ENCODE data around the gene DRAM1.

The DRAM1 gene

GRCh38 chr12:101935890-101936746 lies 58.7 kb downstream of the DRAM1 start:
- H3K4me3 ChIP-seq (ENCODE audit: low read length), result no peak overlapping the region
- no peak overlapping the region for H3K9ac ChIP-seq (ENCODE audit: low read length)
- H3K4me1 ChIP-seq (ENCODE audit: control insufficient read depth, low read depth, low read length), result peaks cover 7% of the 10 kb centered on the region
- H3K27ac ChIP-seq (ENCODE audit: low read length), result no peak overlapping the region
- H3K9me3 ChIP-seq (ENCODE audit: control insufficient read depth, low read depth, low read length), result no peaks in the 10 kb centered on the region
- no peaks in the 10 kb centered on the region for H3K36me3 ChIP-seq (ENCODE audit: control insufficient read depth, low read depth, low read length)
- no peaks in the 10 kb centered on the region for H3K27me3 ChIP-seq (ENCODE audit: control insufficient read depth, insufficient read depth, low read length)

GRCh38 chr12:101939306-101939705 lies 61.9 kb downstream of the DRAM1 start:
- Histone ChIP-seq H3K27me3 (ENCODE audit: control insufficient read depth, insufficient read depth, low read length) (no peaks in the 10 kb centered on the region), H3K36me3 (ENCODE audit: control insufficient read depth, low read depth, low read length) (no peaks in the 10 kb centered on the region), H3K9ac (ENCODE audit: low read length) (no peak overlapping the region), H3K4me1 (ENCODE audit: control insufficient read depth, low read depth, low read length) (peaks cover 7% of the 10 kb centered on the region), H3K9me3 (ENCODE audit: control insufficient read depth, low read depth, low read length) (no peaks in the 10 kb centered on the region), H3K27ac (ENCODE audit: low read length) (no peak overlapping the region), H3K4me3 (ENCODE audit: low read length) (no peak overlapping the region)

GRCh38 chr12:101939856-101940265 lies 62.5 kb downstream of the DRAM1 start:
- no peaks in the 10 kb centered on the region for H3K27me3 ChIP-seq (ENCODE audit: control insufficient read depth, insufficient read depth, low read length)
- H3K4me3 ChIP-seq (ENCODE audit: low read length), result no peak overlapping the region
- H3K9ac ChIP-seq (ENCODE audit: low read length), result no peak overlapping the region
- H3K4me1 ChIP-seq (ENCODE audit: control insufficient read depth, low read depth, low read length), result peaks cover 7% of the 10 kb centered on the region
- no peaks in the 10 kb centered on the region for H3K9me3 ChIP-seq (ENCODE audit: control insufficient read depth, low read depth, low read length)
- no peak overlapping the region for H3K27ac ChIP-seq (ENCODE audit: low read length)
- no peaks in the 10 kb centered on the region for H3K36me3 ChIP-seq (ENCODE audit: control insufficient read depth, low read depth, low read length)

- no peaks in the 10 kb centered on the region for H3K36me3 ChIP-seq (ENCODE audit: control insufficient read depth, low read depth, low read length)
- peaks cover 7% of the 10 kb centered on the region for H3K4me1 ChIP-seq (ENCODE audit: control insufficient read depth, low read depth, low read length)
- no peak overlapping the region for H3K27ac ChIP-seq (ENCODE audit: low read length)
- H3K4me3 ChIP-seq (ENCODE audit: low read length), result no peak overlapping the region
- H3K27me3 ChIP-seq (ENCODE audit: control insufficient read depth, insufficient read depth, low read length), result no peaks in the 10 kb centered on the region
- H3K9ac ChIP-seq (ENCODE audit: low read length), result no peak overlapping the region
- H3K9me3 ChIP-seq (ENCODE audit: control insufficient read depth, low read depth, low read length), result no peaks in the 10 kb centered on the region
These were observed 63.1 kb downstream of the DRAM1 start for GRCh38 chr12:101940400-101940950.

- peaks cover 6% of the 10 kb centered on the region for H3K4me1 ChIP-seq (ENCODE audit: control insufficient read depth, low read depth, low read length)
- no peak overlapping the region for H3K27ac ChIP-seq (ENCODE audit: low read length)
- no peak overlapping the region for H3K4me3 ChIP-seq (ENCODE audit: low read length)
- no peaks in the 10 kb centered on the region for H3K27me3 ChIP-seq (ENCODE audit: control insufficient read depth, insufficient read depth, low read length)
- H3K9ac ChIP-seq (ENCODE audit: low read length), result no peak overlapping the region
- H3K36me3 ChIP-seq (ENCODE audit: control insufficient read depth, low read depth, low read length), result no peaks in the 10 kb centered on the region
- no peaks in the 10 kb centered on the region for H3K9me3 ChIP-seq (ENCODE audit: control insufficient read depth, low read depth, low read length)
These were observed 64.2 kb downstream of the DRAM1 start for GRCh38 chr12:101941306-101942249.

- Histone ChIP-seq H3K36me3 (ENCODE audit: control insufficient read depth, low read depth, low read length) (no peaks in the 10 kb centered on the region), H3K27me3 (ENCODE audit: control insufficient read depth, insufficient read depth, low read length) (no peaks in the 10 kb centered on the region), H3K27ac (ENCODE audit: low read length) (no peak overlapping the region), H3K9ac (ENCODE audit: low read length) (no peak overlapping the region), H3K4me3 (ENCODE audit: low read length) (no peak overlapping the region), H3K4me1 (ENCODE audit: control insufficient read depth, low read depth, low read length) (peaks cover 4% of the 10 kb centered on the region), H3K9me3 (ENCODE audit: control insufficient read depth, low read depth, low read length) (no peaks in the 10 kb centered on the region)
These were observed 64.8 kb downstream of the DRAM1 start for GRCh38 chr12:101942250-101942605.

GRCh38 chr12:101945369-101946232 lies 68.2 kb downstream of the DRAM1 start:
- Histone ChIP-seq H3K9me3 (ENCODE audit: control insufficient read depth, low read depth, low read length) (no peaks in the 10 kb centered on the region), H3K9ac (ENCODE audit: low read length) (no peak overlapping the region), H3K36me3 (ENCODE audit: control insufficient read depth, low read depth, low read length) (no peaks in the 10 kb centered on the region), H3K4me3 (ENCODE audit: low read length) (no peak overlapping the region), H3K27me3 (ENCODE audit: control insufficient read depth, insufficient read depth, low read length) (no peaks in the 10 kb centered on the region), H3K27ac (ENCODE audit: low read length) (no peak overlapping the region), H3K4me1 (ENCODE audit: control insufficient read depth, low read depth, low read length) (no peaks in the 10 kb centered on the region)

GRCh38 chr12:101946233-101946611 lies 68.8 kb downstream of the DRAM1 start:
- Histone ChIP-seq H3K4me3 (ENCODE audit: low read length) (no peak overlapping the region), H3K36me3 (ENCODE audit: control insufficient read depth, low read depth, low read length) (no peaks in the 10 kb centered on the region), H3K27me3 (ENCODE audit: control insufficient read depth, insufficient read depth, low read length) (no peaks in the 10 kb centered on the region), H3K4me1 (ENCODE audit: control insufficient read depth, low read depth, low read length) (no peaks in the 10 kb centered on the region), H3K9ac (ENCODE audit: low read length) (no peak overlapping the region), H3K27ac (ENCODE audit: low read length) (no peak overlapping the region), H3K9me3 (ENCODE audit: control insufficient read depth, low read depth, low read length) (no peaks in the 10 kb centered on the region)

GRCh38 chr12:101947316-101947715 lies 69.9 kb downstream of the DRAM1 start:
- no peaks in the 10 kb centered on the region for H3K36me3 ChIP-seq (ENCODE audit: control insufficient read depth, low read depth, low read length)
- no peaks in the 10 kb centered on the region for H3K4me1 ChIP-seq (ENCODE audit: control insufficient read depth, low read depth, low read length)

GRCh38 chr12:101948365-101948764 lies 71.0 kb downstream of the DRAM1 start:
- Histone ChIP-seq H3K27ac (ENCODE audit: low read length) (no peak overlapping the region), H3K4me1 (ENCODE audit: control insufficient read depth, low read depth, low read length) (no peaks in the 10 kb centered on the region), H3K27me3 (ENCODE audit: control insufficient read depth, insufficient read depth, low read length) (no peaks in the 10 kb centered on the region), H3K4me3 (ENCODE audit: low read length) (no peak overlapping the region), H3K36me3 (ENCODE audit: control insufficient read depth, low read depth, low read length) (no peaks in the 10 kb centered on the region), H3K9me3 (ENCODE audit: control insufficient read depth, low read depth, low read length) (no peaks in the 10 kb centered on the region), H3K9ac (ENCODE audit: low read length) (no peak overlapping the region)

More at GRCh38 chr12:101947316-101947715, 69.9 kb downstream of the DRAM1 start:
- H3K27ac ChIP-seq (ENCODE audit: low read length), result no peak overlapping the region
- no peak overlapping the region for H3K4me3 ChIP-seq (ENCODE audit: low read length)
- H3K9ac ChIP-seq (ENCODE audit: low read length), result no peak overlapping the region
- no peaks in the 10 kb centered on the region for H3K9me3 ChIP-seq (ENCODE audit: control insufficient read depth, low read depth, low read length)
- H3K27me3 ChIP-seq (ENCODE audit: control insufficient read depth, insufficient read depth, low read length), result no peaks in the 10 kb centered on the region
